Type B pancreatic cell (in vitro differentiated cells): ENCODE results near the gene MTARC2. TPM values are rescaled to one million over a fixed set of nuclear protein-coding genes. Genes with fewer than 3 reads are reported as not detected.

Source experiments
- DNase-seq: peaks from one replicate; pipeline ENCODE4 v3.0.0; 2021; ENCODE audit warnings: mixed read lengths; ENCODE audit not compliant: unreplicated experiment; ENCODE audit errors: extremely low spot score
- H3K27ac Mint-ChIP-seq: 2 replicates; pipeline ENCODE4 v1.8.0; 2021; ENCODE audit warnings: mild to moderate bottlenecking, mixed read lengths
- H3K27me3 Mint-ChIP-seq: 2 replicates; pipeline ENCODE4 v1.8.0; 2021; ENCODE audit warnings: mixed read lengths
- H3K36me3 Mint-ChIP-seq: 2 replicates; pipeline ENCODE4 v1.8.0; 2021; ENCODE audit warnings: mixed read lengths
- H3K4me1 Mint-ChIP-seq: one replicate; pipeline ENCODE4 v1.8.0; 2021; ENCODE audit warnings: mixed read lengths; ENCODE audit not compliant: unreplicated experiment
- H3K4me3 Mint-ChIP-seq: 2 replicates; pipeline ENCODE4 v1.8.0; 2021; ENCODE audit warnings: mild to moderate bottlenecking, mixed read lengths
- H3K9me3 Mint-ChIP-seq: 2 replicates; pipeline ENCODE4 v1.8.0; 2021; ENCODE audit warnings: mixed read lengths
- CTCF ChIP-seq: fragments of 200-600 bp; sonication (generic); conservative IDR thresholded peaks from 2 replicates; pipeline ENCODE4 v1.5.0; 2021; ENCODE audit warnings: antibody characterized with exemption, mild to moderate bottlenecking
- total RNA-seq: library from RNA; stranded (reverse); gene quantifications from 2 replicates; pipeline ENCODE4 v1.2.1, GENCODE V29; 2021; ENCODE audit warnings: low replicate concordance

Gene MTARC2
- total RNA-seq, 1 donor from 2014 or later = 14.4 TPM

DNA sequence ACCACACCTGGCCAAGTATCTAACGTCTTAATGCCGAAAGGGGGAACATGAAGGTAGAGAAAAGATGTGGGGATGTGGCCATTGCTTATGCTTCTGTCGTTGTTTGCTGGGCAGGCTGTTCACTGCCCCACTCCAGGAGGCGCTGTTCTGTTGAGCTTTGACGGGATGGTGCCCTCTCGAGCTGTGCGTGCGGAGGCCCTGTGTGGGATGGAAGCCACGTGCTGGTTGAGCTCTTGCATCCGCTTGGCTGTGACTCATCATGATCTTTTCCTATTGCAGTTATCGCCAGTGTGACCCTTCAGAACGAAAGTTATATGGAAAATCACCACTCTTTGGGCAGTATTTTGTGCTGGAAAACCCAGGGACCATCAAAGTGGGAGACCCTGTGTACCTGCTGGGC lies 64.9 kb downstream of the MTARC2 start:
- Mint-ChIP-seq H3K27ac (no peak overlapping the region), H3K4me3 (no peak overlapping the region), H3K9me3 (peaks cover 9% of the 10 kb centered on the region), H3K27me3 (peaks cover 14% of the 10 kb centered on the region), H3K36me3 (peaks cover 12% of the 10 kb centered on the region), H3K4me1 (peaks cover 15% of the 10 kb centered on the region)
- DNase-seq = no peak
- no peak for TF ChIP-seq CTCF

DNA sequence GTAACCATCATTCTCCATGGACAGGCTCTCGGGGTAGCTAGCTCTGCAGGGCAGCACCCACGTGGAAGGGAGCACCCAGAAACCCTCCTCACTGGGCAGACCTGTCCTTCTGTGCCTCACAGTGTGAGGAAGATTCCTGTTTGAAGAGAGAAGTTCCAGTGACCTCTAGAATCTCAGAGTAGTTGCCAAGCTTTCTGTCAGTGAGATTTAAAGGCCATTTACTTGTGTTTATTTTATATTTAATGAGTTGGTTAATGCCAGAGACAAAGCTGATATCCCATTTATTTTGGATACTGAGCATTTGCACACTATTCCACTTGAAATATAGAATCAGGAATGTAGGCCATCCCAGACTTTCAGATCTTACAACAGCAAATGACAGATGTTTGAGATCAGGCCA lies 67.3 kb downstream of the MTARC2 start:
- H3K4me1 Mint-ChIP-seq = no peaks in the 10 kb centered on the region
- H3K4me3 Mint-ChIP-seq = no peak overlapping the region
- H3K27ac Mint-ChIP-seq = no peak overlapping the region
- DNase-seq = no peak
- peaks cover 11% of the 10 kb centered on the region for H3K27me3 Mint-ChIP-seq
- TF ChIP-seq CTCF = no peak
- H3K9me3 Mint-ChIP-seq = peaks cover 10% of the 10 kb centered on the region
- H3K36me3 Mint-ChIP-seq = peaks cover 12% of the 10 kb centered on the region

DNA sequence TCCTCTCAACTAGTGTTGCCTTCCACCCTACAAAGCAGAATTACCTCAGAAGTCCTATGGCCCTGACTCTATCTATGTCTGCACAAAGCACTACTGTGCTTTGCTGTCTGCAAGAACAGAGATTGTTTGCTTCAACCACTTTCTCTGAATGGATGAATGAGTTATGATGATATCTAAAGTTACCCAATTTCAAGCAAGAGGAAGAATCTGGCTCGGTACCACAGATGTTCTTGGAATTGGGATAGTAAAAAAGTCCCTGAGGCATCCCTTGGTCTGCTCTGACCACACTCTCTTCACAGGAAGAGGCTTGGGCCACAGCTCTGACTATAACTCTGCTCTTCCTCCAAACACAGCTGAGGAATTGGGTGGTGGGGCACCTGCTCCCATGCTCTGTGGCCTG lies 69.8 kb downstream of the MTARC2 start:
- H3K4me3 Mint-ChIP-seq = no peak overlapping the region

DNA sequence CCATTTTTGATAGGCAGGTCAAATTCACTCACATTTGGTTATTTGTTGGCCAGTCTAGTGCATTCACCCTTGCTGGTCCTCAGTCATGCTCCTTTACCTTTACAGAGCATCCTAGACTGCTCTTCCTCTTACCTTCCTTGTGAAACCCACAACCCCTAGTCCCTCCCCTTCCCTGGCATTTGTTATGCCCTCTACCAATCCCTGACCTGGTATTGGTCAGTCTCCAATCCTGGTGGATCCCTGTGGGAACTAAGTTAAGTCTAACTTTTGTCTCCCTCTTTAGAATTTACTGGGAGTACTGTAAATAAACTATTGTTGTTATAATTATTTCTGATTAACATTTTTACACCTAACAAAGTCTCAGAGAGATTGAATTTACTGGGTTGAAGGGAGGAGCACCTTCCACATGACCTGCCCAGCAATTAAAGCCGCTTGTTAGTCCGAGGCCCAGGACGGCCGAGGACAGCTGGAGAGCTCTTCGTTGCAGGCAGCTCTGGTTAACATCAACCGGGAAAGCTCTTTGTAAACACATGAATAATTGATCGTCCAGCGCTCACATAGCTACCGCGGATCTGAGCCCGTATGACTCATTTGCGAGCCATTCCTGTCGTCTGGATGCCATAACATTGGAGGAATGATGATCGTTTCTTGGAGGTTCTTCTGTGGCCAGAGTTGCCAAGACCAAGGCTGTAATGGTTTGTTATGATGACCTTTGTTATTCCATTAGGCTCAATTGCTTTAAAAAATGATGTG lies 70.5 kb downstream of the MTARC2 start:
- Mint-ChIP-seq H3K27ac (no peak overlapping the region), H3K36me3 (peaks cover 3% of the 10 kb centered on the region), H3K27me3 (peaks cover 18% of the 10 kb centered on the region), H3K4me1 (no peaks in the 10 kb centered on the region), H3K9me3 (peaks cover 4% of the 10 kb centered on the region), H3K4me3 (peak overlapping the region; percentile 4)
- no peak for TF ChIP-seq CTCF
- no peak for DNase-seq

More for the DNA sequence above, 69.8 kb downstream of the MTARC2 start:
- no peak for DNase-seq
- Mint-ChIP-seq H3K27ac (no peak overlapping the region), H3K9me3 (peaks cover 4% of the 10 kb centered on the region), H3K36me3 (peaks cover 3% of the 10 kb centered on the region), H3K27me3 (peaks cover 15% of the 10 kb centered on the region), H3K4me1 (no peaks in the 10 kb centered on the region)
- TF ChIP-seq CTCF = no peak

DNA sequence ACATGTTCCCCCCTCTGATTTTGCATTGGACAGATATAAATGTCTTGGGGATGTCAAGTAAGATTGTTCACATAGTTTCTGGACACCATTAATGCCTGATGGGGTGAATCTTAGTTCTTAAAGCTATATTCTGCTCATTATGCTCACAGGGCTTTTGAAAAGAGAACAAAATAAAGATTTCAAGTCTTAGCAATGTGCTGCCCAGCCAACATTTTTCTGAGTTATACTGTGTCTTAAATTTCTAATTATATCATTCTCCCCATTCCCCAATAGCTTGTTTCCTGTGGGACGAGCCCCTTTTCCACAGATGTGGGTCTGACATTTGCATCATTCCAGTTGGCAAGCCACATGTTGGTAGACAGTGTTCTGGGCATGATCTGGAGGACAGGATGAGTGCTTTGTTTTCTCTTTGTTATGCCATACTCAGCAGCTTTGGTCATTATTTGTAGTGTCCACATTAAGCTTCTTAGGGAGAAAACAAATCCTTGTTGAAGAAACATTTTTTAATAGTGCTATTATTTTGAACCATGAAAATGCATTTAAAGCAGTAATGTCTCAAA lies 71.4 kb downstream of the MTARC2 start:
- Mint-ChIP-seq H3K27ac (no peak overlapping the region), H3K27me3 (peaks cover 19% of the 10 kb centered on the region), H3K4me3 (no peak overlapping the region), H3K4me1 (no peaks in the 10 kb centered on the region), H3K9me3 (peaks cover 4% of the 10 kb centered on the region), H3K36me3 (peaks cover 3% of the 10 kb centered on the region)
- no peak for DNase-seq
- TF ChIP-seq CTCF = no peak
